Ectodermal cell (in vitro differentiated cells): Measurements from ENCODE around the gene LRG1.

Source experiments
- H3K27ac ChIP-seq: 2 replicates; pipeline ENCODE4 v1.7.0; 2013; ENCODE audit warnings: mild to moderate bottlenecking, low read depth, low read length; ENCODE audit not compliant: insufficient read depth, poor library complexity, severe bottlenecking
- H3K27me3 ChIP-seq: 2 replicates; pipeline ENCODE4 v1.7.0; 2013; ENCODE audit warnings: mild to moderate bottlenecking, low read length; ENCODE audit not compliant: insufficient read depth, control insufficient read depth, poor library complexity, severe bottlenecking
- H3K36me3 ChIP-seq: one replicate; pipeline ENCODE4 v1.7.0; 2013; ENCODE audit warnings: low read length; ENCODE audit not compliant: control insufficient read depth, insufficient read depth
- H3K4me1 ChIP-seq: one replicate; pipeline ENCODE4 v1.7.0; 2013; ENCODE audit warnings: low read length; ENCODE audit not compliant: control insufficient read depth, insufficient read depth
- H3K4me3 ChIP-seq: 2 replicates; pipeline ENCODE4 v1.7.0; 2013; ENCODE audit warnings: low read depth, low read length, control low read depth; ENCODE audit not compliant: insufficient read depth
- H3K9me3 ChIP-seq: 2 replicates; pipeline ENCODE4 v1.7.0; 2013; ENCODE audit warnings: mild to moderate bottlenecking, low read length, moderate library complexity; ENCODE audit not compliant: control insufficient read depth
- WGBS, 2 experiments: methylation state at CpG; one replicate each; pipeline ENCODE4 v1.1.7; 2013; ENCODE audit warnings: missing lambda C conversion rate in 2 of 2; 5-methylcytosine and 5-hydroxymethylcytosine counted together

LRG1 gene

DNA sequence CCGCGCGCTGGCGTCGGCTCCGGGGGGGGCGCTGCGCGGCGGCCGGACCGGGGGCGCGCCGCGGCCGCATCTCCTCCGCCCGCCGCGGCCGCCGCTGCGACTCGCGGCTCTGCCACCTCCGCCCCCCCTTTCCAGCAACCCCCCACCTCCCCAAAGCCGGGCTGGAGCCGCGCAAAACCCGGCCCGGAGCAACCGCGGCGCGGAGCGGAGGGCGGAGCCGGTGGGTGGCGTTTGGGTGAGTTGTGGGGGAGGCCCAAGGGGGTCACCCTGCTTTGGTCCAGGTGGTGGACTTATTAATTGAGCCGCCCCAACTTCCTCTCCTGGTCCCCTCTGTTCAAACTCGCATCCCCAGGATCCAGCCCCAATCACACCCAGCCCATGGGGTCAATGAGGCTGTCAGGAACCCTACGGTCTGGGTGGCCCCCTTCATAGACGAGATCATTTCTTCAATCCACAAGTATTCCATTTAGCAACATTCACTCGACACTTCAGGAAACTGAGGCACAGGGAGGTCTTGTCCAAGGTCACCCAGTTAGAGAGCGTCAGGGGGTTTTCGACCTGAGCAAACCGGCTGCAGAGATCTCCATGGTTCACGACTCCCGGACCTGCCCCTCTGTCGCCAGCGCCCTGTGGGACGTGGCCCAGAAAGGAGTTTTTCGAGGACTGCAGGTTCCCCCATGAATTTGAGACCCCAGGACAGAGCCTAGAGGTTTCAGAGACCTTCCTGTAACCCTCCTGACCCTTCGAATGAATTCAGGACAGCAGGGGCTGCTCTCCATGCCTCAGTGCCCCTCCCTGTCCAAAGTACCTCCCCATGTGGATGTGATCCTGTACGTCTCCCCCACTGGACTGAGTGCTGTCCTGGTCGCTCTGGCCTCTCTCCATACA, 42.1 kb upstream of the LRG1 start:
- H3K4me1 ChIP-seq: peaks cover 13% of the 10 kb centered on the region
- H3K9me3 ChIP-seq: no peaks in the 10 kb centered on the region
- peak overlapping the region; percentile 55 for H3K4me3 ChIP-seq
- 13 to 14% methylated on average over 57 of the region's 57 CpGs for WGBS, 2 experiments
- H3K27me3 ChIP-seq: peaks cover 24% of the 10 kb centered on the region
- H3K27ac ChIP-seq: no peak overlapping the region
- H3K36me3 ChIP-seq: no peaks in the 10 kb centered on the region

DNA sequence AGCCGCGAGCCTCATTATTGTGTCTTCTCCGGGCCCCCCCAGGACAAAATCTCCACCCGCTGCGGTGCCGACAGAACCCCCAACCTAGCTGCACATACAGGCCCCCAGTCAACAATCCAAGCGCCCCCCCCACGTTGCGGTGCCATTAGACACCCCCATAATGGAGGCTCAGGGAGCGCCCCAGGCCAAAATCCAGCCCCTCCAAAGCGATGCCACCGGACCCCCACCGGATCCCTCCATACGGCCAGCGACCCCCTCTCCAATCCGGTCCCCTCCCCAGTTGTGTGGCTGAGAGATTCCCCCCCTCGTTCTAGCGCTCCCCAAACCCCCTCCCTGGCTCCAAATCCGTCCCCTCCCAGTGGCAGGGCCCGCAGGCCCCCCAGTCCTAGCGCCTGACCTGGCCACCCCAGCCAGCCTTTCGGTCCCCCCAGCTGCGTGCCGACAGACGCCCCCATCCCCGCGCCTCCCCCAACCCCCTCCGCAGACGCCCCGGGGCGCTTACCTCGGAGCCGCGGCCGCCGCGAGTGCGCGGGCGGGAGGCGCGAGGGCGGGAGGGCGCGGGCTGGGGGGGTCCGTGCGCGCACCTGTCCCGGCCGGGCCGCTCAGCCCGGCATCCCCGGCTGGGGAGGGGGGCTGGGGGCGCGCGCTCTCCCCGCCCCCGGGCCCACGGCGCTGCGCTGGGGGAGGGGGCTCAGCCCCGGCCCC, 41.3 kb upstream of the LRG1 start:
- WGBS, 2 experiments: 0% methylated on average over 62 of the region's 62 CpGs
- Histone ChIP-seq H3K36me3 (no peaks in the 10 kb centered on the region), H3K27me3 (peaks cover 24% of the 10 kb centered on the region), H3K9me3 (no peaks in the 10 kb centered on the region), H3K4me1 (peaks cover 13% of the 10 kb centered on the region), H3K27ac (no peak overlapping the region), H3K4me3 (peak overlapping the region; percentile 55)

DNA sequence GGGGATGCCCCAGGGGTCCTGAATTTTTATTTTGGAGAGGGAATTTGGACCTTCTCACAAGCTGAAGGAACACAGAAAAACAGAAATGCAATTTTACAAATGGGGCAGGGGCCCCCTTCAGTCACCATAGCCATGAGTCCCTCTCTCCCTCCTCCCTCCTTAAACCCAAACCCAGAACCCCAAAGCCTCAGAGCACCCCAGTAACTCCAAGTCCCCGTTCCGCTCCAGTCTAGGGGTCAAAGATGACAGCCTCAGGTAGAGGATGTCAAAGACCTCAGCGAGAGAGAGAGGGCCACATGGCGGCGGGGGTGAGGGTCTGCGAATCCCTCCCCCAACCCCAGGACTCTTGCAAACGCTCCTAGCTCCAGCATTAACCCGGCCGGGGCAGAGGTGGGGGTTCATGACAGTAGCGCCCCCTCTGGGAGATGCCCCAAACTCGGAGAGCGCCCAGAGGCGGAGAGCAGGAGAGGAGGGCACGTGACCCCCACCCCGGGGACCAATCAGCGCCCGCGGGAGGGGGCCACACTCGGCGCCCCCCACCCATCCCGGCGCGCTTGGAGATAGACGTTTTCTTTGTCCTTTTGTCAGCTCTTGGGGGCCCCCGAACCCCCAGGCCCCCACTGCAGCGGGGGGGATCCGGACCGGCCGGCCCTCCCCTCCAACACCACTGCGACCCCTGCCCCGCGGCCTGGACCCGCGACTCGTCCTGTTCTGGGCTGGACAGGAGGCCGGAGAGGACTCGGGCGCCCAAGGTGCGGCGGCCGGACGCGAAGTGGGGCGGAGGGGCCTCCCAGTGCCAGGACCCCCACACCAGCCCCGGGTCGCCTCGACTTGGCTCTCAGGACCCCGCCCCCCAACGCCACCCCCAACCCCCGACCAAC, 40.4 kb upstream of the LRG1 start:
- WGBS, 2 experiments: 4 to 5% methylated on average over 47 to 50 of the region's 50 CpGs

GRCh38 chr19:4579389-4579788, 39.6 kb upstream of the LRG1 start:
- WGBS, 2 experiments: 83 to 87% methylated on average over 8 of the region's 8 CpGs
- Histone ChIP-seq H3K9me3 (no peaks in the 10 kb centered on the region), H3K4me1 (peaks cover 13% of the 10 kb centered on the region), H3K36me3 (no peaks in the 10 kb centered on the region), H3K27me3 (peaks cover 24% of the 10 kb centered on the region), H3K4me3 (no peak overlapping the region), H3K27ac (no peak overlapping the region)

More for the DNA sequence above, 40.4 kb upstream of the LRG1 start:
- Histone ChIP-seq H3K27me3 (peaks cover 24% of the 10 kb centered on the region), H3K36me3 (no peaks in the 10 kb centered on the region), H3K4me1 (peaks cover 13% of the 10 kb centered on the region), H3K27ac (no peak overlapping the region), H3K9me3 (no peaks in the 10 kb centered on the region), H3K4me3 (peak overlapping the region; percentile 55)

DNA sequence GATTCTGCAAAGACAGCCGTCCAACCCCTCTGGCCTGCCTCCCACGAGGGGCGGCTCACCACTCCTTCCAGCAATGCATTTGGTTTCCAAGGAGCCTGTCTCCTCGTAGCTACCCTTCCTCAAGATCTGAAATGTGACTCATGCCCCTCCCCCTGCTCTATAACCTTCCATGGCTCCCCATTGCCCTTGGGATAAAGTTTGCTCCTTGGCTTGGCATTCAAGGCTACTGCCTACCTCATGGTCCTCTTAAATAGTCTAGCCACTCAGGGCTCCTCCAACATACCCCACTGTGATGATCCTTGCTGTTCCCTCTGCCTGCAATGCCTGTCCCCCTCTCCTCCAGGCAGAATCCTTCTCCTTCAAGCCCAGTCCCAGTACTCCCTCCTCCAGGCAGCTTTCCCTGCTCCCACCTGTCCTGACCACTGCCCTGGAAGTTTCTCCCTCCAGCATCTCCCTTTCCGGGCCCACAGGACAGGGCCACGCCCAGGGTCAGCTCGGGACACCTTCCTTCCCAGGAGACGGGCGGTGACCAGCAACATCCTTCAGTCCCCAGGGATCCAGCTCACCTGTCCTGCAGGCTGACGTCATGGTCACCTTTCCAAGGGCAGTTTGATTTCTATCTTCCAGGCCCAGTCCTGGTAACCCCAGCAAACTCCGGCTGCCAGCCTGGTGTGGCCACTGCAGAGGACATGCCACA, 38.9 kb upstream of the LRG1 start:
- 90 to 91% methylated on average over 11 of the region's 11 CpGs for WGBS, 2 experiments
- no peaks in the 10 kb centered on the region for H3K36me3 ChIP-seq
- no peaks in the 10 kb centered on the region for H3K9me3 ChIP-seq
- H3K4me3 ChIP-seq: no peak overlapping the region
- peaks cover 24% of the 10 kb centered on the region for H3K27me3 ChIP-seq
- H3K4me1 ChIP-seq: peaks cover 13% of the 10 kb centered on the region
- no peak overlapping the region for H3K27ac ChIP-seq

GRCh38 chr19:4577020-4577782, 37.4 kb upstream of the LRG1 start:
- Histone ChIP-seq H3K4me3 (no peak overlapping the region), H3K4me1 (peaks cover 10% of the 10 kb centered on the region), H3K27ac (no peak overlapping the region), H3K9me3 (no peaks in the 10 kb centered on the region), H3K27me3 (peaks cover 16% of the 10 kb centered on the region), H3K36me3 (no peaks in the 10 kb centered on the region)
- 86 to 87% methylated on average over 5 of the region's 5 CpGs for WGBS, 2 experiments

GRCh38 chr19:4576016-4576933, 36.4 kb upstream of the LRG1 start:
- Histone ChIP-seq H3K4me3 (no peak overlapping the region), H3K27ac (no peak overlapping the region), H3K36me3 (no peaks in the 10 kb centered on the region), H3K27me3 (peaks cover 11% of the 10 kb centered on the region), H3K9me3 (no peaks in the 10 kb centered on the region), H3K4me1 (peaks cover 5% of the 10 kb centered on the region)
- WGBS, 2 experiments: 73 to 75% methylated on average over 17 of the region's 17 CpGs

DNA sequence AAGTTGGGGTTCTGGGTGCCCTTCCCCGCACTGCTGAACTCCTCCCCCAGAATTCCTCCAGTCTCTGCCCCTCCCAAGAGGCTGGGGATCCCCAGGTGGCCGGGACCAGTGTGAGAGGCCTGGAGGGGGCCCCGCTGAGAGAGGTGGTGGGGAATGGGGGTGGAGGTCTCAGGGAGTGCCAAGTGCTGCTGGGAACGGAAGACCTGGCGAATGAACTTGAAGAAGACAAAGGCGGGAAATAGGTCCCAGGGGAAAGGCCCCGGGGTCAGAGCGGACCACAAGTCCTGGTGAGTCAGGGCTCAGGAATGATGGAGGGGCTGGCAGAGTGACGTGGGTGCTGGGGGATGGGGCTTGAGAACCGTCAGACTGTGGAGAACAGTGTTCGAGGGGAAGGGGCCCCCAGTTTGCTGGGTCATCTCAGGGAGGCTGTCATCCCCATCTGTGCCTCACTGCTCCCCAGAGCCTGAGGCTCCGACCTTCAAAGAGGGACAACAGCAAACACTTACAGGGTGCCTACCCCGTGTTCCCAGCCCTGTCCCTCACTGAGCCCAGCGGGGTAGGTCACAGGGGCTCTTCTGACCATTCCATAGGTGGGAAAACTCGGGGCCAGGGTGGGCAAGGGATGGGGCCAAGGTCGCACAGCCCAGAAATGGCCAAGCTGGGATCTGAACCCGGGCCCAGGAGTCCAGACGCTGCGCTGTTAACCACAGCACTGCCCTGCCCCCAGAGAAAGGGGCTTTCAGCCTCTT, 35.6 kb upstream of the LRG1 start:
- no peaks in the 10 kb centered on the region for H3K36me3 ChIP-seq
- H3K27ac ChIP-seq: no peak overlapping the region
- no peak overlapping the region for H3K4me3 ChIP-seq
- no peaks in the 10 kb centered on the region for H3K9me3 ChIP-seq
- H3K4me1 ChIP-seq: peaks cover 5% of the 10 kb centered on the region
- peaks cover 6% of the 10 kb centered on the region for H3K27me3 ChIP-seq
- 33% methylated on average over 19 of the region's 19 CpGs for WGBS, 2 experiments
